M059J (cell line): ENCODE measurements around the gene DYNC1I1. TPM values are rescaled to one million over a fixed set of nuclear protein-coding genes. Genes with fewer than 3 reads are reported as not detected.

Experiments
- DNase-seq: peaks from one replicate; pipeline ENCODE4 v3.0.0-alpha.2; 2012; ENCODE audit warnings: low read depth
- total RNA-seq: library from RNA; depleted of rRNA; stranded (reverse); fragments of >200 nt; shearing (Covaris generic); gene quantifications from 2 replicates; pipeline ENCODE4 v1.2.3, GENCODE V29; 2014; rRNA removed

Gene DYNC1I1
- total RNA-seq, 1 experiment from 2014 or later: 2.4 TPM

GRCh38 chr7:96136600-96137239 lies 364.4 kb downstream of the DYNC1I1 start:
- DNase-seq: no peak

DNA sequence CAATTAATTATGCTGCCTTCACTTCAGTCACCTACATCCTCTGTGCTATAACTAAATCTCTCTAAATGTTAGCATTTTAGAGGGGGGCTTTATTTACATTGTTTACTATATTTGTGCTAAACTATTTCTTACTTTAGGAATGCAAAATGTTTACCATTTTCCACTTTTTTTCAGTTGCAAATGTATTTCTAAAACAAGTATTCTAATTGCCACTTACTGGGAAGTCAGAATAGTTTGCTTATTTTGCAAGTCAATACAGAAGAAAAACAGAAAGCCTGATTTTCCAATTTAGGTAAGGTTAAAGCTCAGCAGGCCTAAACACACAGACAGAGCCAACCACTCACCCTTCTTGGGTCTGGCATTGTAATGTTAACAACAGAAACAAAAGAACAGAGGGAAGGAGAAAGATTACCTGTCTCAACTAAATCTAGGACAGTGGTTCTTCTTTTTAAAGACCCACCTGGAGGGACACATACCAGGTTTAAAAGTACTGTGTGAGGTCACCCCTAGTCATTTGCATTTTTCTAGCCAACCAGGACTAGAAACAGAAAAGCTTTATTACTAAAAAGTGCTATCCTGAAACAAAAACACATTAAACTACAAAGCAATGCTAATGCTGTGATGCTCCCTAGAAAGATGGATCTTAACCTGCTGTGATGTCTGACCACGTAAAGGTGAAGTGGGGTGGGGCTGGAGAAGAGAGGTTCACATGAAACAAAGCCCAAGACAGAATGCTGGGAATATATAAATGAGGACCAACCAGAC lies 371.3 kb downstream of the DYNC1I1 start:
- no peak for DNase-seq

DNA sequence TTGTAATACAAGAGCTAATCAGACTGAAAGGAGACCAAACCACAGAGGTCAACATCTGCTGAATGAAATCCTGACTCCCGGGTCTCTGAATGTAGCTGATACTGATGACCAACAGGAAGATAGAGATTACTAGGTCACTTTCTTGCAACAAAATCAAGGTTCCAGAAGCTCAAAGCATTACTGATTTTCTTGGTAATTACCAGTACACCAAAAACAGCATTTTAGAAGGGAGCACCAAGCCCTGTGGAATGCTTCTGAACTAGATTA lies 371.8 kb downstream of the DYNC1I1 start:
- DNase-seq: no peak

Other genes with a start within 250 kb of the DYNC1I1 start
- gene PDK4, start 176.0 kb upstream of the DYNC1I1 start, total RNA-seq: 0.30 and 1.1 TPM in 2 replicates